NT2/D1 (cell line): Measurements from ENCODE around the gene AKT1.
"Not testable (repeated sequence)": the region's sequence is repeated elsewhere in the genome, so short reads cannot be mapped to it uniquely, and the experiment has no call there.

Source experiments
- DNase-seq: peaks from one replicate; pipeline ENCODE4 v3.0.0-alpha.2; 2011; ENCODE audit warnings: low read depth, low spot score
- H3K27me3 ChIP-seq: 2 replicates; pipeline ENCODE4 v1.6.0; 2011; ENCODE audit warnings: mild to moderate bottlenecking; ENCODE audit not compliant: insufficient read length, insufficient read depth
- H3K36me3 ChIP-seq: 2 replicates; pipeline ENCODE4 v1.6.1; 2011; ENCODE audit warnings: mild to moderate bottlenecking, low read length, mixed read lengths; ENCODE audit not compliant: insufficient read depth, insufficient read length
- H3K4me1 ChIP-seq: 2 replicates; pipeline ENCODE4 v1.5.1; 2011; ENCODE audit not compliant: insufficient read depth, insufficient read length
- H3K4me3 ChIP-seq: 2 replicates; pipeline ENCODE4 v1.5.1; 2011; ENCODE audit warnings: low read depth; ENCODE audit not compliant: insufficient read length
- H3K9ac ChIP-seq: 2 replicates; pipeline ENCODE4 v1.6.0; 2011; ENCODE audit warnings: low read depth; ENCODE audit not compliant: insufficient read length
- H3K9me3 ChIP-seq: 2 replicates; pipeline ENCODE4 v1.5.1; 2011; ENCODE audit warnings: mild to moderate bottlenecking, low read length; ENCODE audit not compliant: insufficient read depth
- SUZ12 ChIP-seq: IDR thresholded peaks from 2 replicates; pipeline ENCODE4 v1.6.1; 2011; ENCODE audit not compliant: insufficient read length, insufficient read depth; ENCODE audit errors: extremely low read depth
- YY1 ChIP-seq: IDR thresholded peaks from 2 replicates; pipeline ENCODE4 v1.6.1; 2011; ENCODE audit not compliant: insufficient read length, insufficient read depth
- ZNF274 ChIP-seq: IDR thresholded peaks from 2 replicates; pipeline ENCODE4 v1.6.1; 2011; ENCODE audit warnings: mild to moderate bottlenecking, low read depth, low read length

AKT1 gene

GRCh38 chr14:104751539-104752422, 43.8 kb downstream of the AKT1 start:
- TF ChIP-seq SUZ12 (no peak), YY1 (no peak), ZNF274 (no peak)
- H3K36me3 ChIP-seq, result peaks cover 30% of the 10 kb centered on the region
- peaks cover 23% of the 10 kb centered on the region for H3K4me1 ChIP-seq
- H3K4me3 ChIP-seq, result peak overlapping the region; percentile 31
- DNase-seq, result no peak
- H3K9me3 ChIP-seq, result peaks cover 27% of the 10 kb centered on the region; the same call in 1 of the 2 replicates
- peak overlapping the region; percentile 52 for H3K9ac ChIP-seq
- H3K27me3 ChIP-seq, result no peaks in the 10 kb centered on the region

DNA sequence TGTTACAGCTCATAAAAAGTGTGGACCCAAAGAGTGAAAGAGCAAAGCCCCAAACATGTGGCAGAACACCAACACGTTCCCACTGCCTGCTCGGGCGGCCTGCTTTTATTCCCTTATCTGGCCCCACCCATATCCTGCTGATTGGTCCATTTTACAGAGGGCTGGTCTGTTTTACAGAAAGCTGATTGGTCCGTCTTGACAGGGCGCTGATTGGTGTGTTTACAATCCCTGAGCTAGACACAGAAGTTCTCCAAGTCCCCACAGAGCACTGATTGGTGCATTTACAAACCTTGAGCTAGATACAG, 44.8 kb downstream of the AKT1 start:
- peaks cover 27% of the 10 kb centered on the region; the same call in 1 of the 2 replicates for H3K9me3 ChIP-seq
- H3K27me3 ChIP-seq, H3K4me3 ChIP-seq, DNase-seq, H3K9ac ChIP-seq: not testable (repeated sequence)
- H3K36me3 ChIP-seq, result peaks cover 19% of the 10 kb centered on the region
- H3K4me1 ChIP-seq, result peaks cover 23% of the 10 kb centered on the region

- no peaks in the 10 kb centered on the region for H3K27me3 ChIP-seq
- peaks cover 14% of the 10 kb centered on the region for H3K36me3 ChIP-seq
- H3K9ac ChIP-seq, result no peak overlapping the region
- no peak overlapping the region for H3K4me3 ChIP-seq
- no peak for TF ChIP-seq ZNF274
- DNase-seq, result no peak
- H3K9me3 ChIP-seq, result peaks cover 27% of the 10 kb centered on the region; the same call in 1 of the 2 replicates
- H3K4me1 ChIP-seq, result peaks cover 23% of the 10 kb centered on the region
These were observed 45.3 kb downstream of the AKT1 start for GRCh38 chr14:104750056-104750752.

- H3K4me3 ChIP-seq, result no peak overlapping the region
- H3K9me3 ChIP-seq, result peaks cover 27% of the 10 kb centered on the region; the same call in 1 of the 2 replicates
- peaks cover 15% of the 10 kb centered on the region for H3K4me1 ChIP-seq
- peak overlapping the region; percentile 42 for H3K9ac ChIP-seq
- H3K36me3 ChIP-seq, result peaks cover 4% of the 10 kb centered on the region
- H3K27me3 ChIP-seq, result no peaks in the 10 kb centered on the region
- no peak for DNase-seq
- no peak for TF ChIP-seq ZNF274
- no peak for TF ChIP-seq SUZ12
- TF ChIP-seq YY1, result no peak
These were observed 46.4 kb downstream of the AKT1 start for GRCh38 chr14:104749111-104749649.

DNA sequence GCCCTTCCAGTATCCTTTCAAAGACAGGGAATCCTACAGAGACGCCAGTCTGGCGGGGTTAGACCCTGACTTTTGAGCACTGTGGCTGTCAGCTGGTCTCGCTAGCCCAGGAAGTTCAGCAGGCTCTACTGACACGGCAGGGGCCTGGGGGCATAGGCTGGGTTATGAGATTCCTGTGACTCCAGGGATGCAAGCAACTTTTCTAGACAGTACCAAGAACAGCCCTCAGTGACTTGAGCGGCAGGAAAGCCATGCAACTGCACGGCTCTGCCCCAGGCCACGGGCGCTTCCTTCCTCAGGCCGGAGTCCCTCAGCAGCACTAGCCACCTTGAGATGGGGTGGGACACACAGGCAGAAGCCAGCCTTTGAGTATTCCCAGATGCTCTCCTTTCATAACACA, 47.7 kb downstream of the AKT1 start:
- DNase-seq, result no peak

GRCh38 chr14:104746934-104747481, 48.5 kb downstream of the AKT1 start:
- Histone ChIP-seq H3K9ac (no peak overlapping the region), H3K36me3 (no peaks in the 10 kb centered on the region), H3K27me3 (no peaks in the 10 kb centered on the region), H3K4me1 (peaks cover 14% of the 10 kb centered on the region), H3K4me3 (no peak overlapping the region), H3K9me3 (peaks cover 26% of the 10 kb centered on the region; the same call in 1 of the 2 replicates)
- no peak for DNase-seq
- TF ChIP-seq YY1, result no peak
- TF ChIP-seq ZNF274, result no peak
- TF ChIP-seq SUZ12, result no peak

More for the DNA sequence above, 47.7 kb downstream of the AKT1 start:
- Histone ChIP-seq H3K9ac (no peak overlapping the region), H3K4me1 (peaks cover 13% of the 10 kb centered on the region), H3K27me3 (no peaks in the 10 kb centered on the region), H3K4me3 (no peak overlapping the region), H3K9me3 (peaks cover 27% of the 10 kb centered on the region; the same call in 1 of the 2 replicates), H3K36me3 (no peaks in the 10 kb centered on the region)
- TF ChIP-seq ZNF274 (no peak), YY1 (no peak), SUZ12 (no peak)

DNA sequence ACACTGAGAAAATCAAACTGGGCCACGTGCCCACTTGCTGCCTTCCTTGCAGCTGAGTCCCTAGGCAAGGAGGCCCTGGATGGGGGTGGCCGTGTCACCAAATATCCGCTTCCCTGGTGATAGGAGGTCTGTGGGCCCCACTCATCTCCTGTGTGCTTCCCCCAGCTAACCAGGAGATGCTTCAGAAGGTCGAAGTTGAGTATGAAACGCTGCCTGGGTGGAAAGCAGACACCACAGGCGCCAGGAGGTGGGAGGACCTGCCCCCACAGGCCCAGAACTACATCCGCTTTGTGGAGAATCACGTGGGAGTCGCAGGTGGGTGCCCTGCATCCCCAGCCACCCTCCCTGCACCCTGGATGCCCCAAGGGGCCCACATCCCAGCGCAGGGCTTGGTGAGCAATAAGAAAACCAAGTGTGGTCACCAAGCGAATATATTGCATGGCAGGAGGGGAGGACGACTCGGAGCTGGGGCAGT, 49.4 kb downstream of the AKT1 start:
- Histone ChIP-seq H3K9ac (no peak overlapping the region), H3K4me3 (no peak overlapping the region), H3K9me3 (peaks cover 17% of the 10 kb centered on the region; the same call in 1 of the 2 replicates), H3K4me1 (peaks cover 14% of the 10 kb centered on the region), H3K27me3 (no peaks in the 10 kb centered on the region), H3K36me3 (no peaks in the 10 kb centered on the region)
- no peak for TF ChIP-seq SUZ12
- TF ChIP-seq YY1, result no peak
- no peak for TF ChIP-seq ZNF274
- no peak for DNase-seq
